HEK293 (cell line): ENCODE measurements around the gene ATAT1.

Source experiments
- ATF2 ChIP-seq: fragments of 450-650 bp; formaldehyde crosslinking; IDR thresholded peaks from 2 replicates; pipeline ENCODE4 v1.5.1; 2016; ENCODE audit warnings: missing biosample characterization, missing genetic modification characterization, low read depth
- GLIS2 ChIP-seq: fragments of 450-650 bp; formaldehyde crosslinking; IDR thresholded peaks from 2 replicates; pipeline ENCODE4 v1.5.1; 2016; ENCODE audit warnings: missing biosample characterization, missing genetic modification characterization
- TCF7L2 ChIP-seq: IDR thresholded peaks from 2 replicates; pipeline ENCODE4 v1.6.1; 2011; ENCODE audit warnings: low read depth, mild to moderate bottlenecking, inconsistent platforms, low read length, moderate library complexity, borderline replicate concordance
- ZNF140 ChIP-seq: fragments of 450-650 bp; formaldehyde crosslinking; IDR thresholded peaks from 2 replicates; pipeline ENCODE4 v1.5.1; 2016; ENCODE audit warnings: missing biosample characterization, missing genetic modification characterization
- ZNF157 ChIP-seq: fragments of 450-650 bp; formaldehyde crosslinking; IDR thresholded peaks from 2 replicates; pipeline ENCODE4 v1.5.1; 2016; ENCODE audit warnings: missing biosample characterization, missing genetic modification characterization
- ZNF362 ChIP-seq: fragments of 450-650 bp; formaldehyde crosslinking; IDR thresholded peaks from 2 replicates; pipeline ENCODE4 v1.5.1; 2016; ENCODE audit warnings: missing biosample characterization, missing genetic modification characterization
- ZNF704 ChIP-seq: fragments of 450-650 bp; formaldehyde crosslinking; IDR thresholded peaks from 2 replicates; pipeline ENCODE4 v1.5.1; 2016; ENCODE audit warnings: missing biosample characterization, missing genetic modification characterization
- TF ChIP-seq, protein P1 (sequence below): fragments of 450-650 bp; formaldehyde crosslinking; IDR thresholded peaks from 2 replicates; pipeline ENCODE4 v1.5.1; 2016; ENCODE audit warnings: missing biosample characterization, missing genetic modification characterization
- TF ChIP-seq, protein P2 (sequence below): fragments of 450-650 bp; formaldehyde crosslinking; IDR thresholded peaks from 2 replicates; pipeline ENCODE4 v1.5.1; 2016; ENCODE audit warnings: missing biosample characterization, missing genetic modification characterization

GRCh38 chr6:30679765-30680535, 53.3 kb downstream of the ATAT1 start:
- TF ChIP-seq, protein P1, sequence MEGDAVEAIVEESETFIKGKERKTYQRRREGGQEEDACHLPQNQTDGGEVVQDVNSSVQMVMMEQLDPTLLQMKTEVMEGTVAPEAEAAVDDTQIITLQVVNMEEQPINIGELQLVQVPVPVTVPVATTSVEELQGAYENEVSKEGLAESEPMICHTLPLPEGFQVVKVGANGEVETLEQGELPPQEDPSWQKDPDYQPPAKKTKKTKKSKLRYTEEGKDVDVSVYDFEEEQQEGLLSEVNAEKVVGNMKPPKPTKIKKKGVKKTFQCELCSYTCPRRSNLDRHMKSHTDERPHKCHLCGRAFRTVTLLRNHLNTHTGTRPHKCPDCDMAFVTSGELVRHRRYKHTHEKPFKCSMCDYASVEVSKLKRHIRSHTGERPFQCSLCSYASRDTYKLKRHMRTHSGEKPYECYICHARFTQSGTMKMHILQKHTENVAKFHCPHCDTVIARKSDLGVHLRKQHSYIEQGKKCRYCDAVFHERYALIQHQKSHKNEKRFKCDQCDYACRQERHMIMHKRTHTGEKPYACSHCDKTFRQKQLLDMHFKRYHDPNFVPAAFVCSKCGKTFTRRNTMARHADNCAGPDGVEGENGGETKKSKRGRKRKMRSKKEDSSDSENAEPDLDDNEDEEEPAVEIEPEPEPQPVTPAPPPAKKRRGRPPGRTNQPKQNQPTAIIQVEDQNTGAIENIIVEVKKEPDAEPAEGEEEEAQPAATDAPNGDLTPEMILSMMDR (tag by site-specific recombination): no peak
- no peak for TF ChIP-seq GLIS2 (tag by site-specific recombination)
- TF ChIP-seq TCF7L2: no peak
- no peak for TF ChIP-seq ZNF704 (tag by site-specific recombination)
- TF ChIP-seq, protein P2, sequence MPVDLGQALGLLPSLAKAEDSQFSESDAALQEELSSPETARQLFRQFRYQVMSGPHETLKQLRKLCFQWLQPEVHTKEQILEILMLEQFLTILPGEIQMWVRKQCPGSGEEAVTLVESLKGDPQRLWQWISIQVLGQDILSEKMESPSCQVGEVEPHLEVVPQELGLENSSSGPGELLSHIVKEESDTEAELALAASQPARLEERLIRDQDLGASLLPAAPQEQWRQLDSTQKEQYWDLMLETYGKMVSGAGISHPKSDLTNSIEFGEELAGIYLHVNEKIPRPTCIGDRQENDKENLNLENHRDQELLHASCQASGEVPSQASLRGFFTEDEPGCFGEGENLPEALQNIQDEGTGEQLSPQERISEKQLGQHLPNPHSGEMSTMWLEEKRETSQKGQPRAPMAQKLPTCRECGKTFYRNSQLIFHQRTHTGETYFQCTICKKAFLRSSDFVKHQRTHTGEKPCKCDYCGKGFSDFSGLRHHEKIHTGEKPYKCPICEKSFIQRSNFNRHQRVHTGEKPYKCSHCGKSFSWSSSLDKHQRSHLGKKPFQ (tag by site-specific recombination): no peak
- no peak for TF ChIP-seq ZNF140
- TF ChIP-seq ZNF362: no peak
- no peak for TF ChIP-seq ATF2 (tag by site-specific recombination)
- TF ChIP-seq ZNF157 (tag by site-specific recombination): no peak
